ENCODE results near the gene USP4.
"Not testable (repeated sequence)": the region's sequence is repeated elsewhere in the genome, so short reads cannot be mapped to it uniquely, and the experiment has no call there.

USP4 gene

DNA sequence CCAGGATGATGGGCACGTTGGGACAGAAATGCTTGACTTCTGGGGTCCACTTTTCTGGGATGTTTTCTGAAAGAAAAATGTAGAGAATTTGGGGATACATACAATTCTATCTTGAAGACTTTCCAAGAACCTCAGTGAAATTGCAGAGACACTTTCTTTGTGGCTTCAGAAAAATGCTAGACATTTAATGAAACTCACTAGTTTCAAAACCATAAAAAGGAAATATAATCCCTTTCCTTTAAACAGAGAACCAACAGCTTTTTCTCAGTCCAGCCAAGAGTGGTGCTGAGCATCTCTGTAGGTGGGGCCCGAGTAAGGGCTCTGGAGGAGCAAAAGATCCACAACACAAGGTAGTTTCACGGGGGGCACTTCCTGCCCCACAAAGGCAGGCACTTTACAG is 22.7 kb upstream of the USP4 start:
- POLR2A ChIA-PET: interaction anchor here (0.8 kb wide), 1 partner anchor 49 kb away, joined by 3 read pairs; the partner anchor contains the start of gene RHOA
- DNase-seq (ENCODE audit: extremely low spot score): no peak
- TF ChIP-seq, protein P1, sequence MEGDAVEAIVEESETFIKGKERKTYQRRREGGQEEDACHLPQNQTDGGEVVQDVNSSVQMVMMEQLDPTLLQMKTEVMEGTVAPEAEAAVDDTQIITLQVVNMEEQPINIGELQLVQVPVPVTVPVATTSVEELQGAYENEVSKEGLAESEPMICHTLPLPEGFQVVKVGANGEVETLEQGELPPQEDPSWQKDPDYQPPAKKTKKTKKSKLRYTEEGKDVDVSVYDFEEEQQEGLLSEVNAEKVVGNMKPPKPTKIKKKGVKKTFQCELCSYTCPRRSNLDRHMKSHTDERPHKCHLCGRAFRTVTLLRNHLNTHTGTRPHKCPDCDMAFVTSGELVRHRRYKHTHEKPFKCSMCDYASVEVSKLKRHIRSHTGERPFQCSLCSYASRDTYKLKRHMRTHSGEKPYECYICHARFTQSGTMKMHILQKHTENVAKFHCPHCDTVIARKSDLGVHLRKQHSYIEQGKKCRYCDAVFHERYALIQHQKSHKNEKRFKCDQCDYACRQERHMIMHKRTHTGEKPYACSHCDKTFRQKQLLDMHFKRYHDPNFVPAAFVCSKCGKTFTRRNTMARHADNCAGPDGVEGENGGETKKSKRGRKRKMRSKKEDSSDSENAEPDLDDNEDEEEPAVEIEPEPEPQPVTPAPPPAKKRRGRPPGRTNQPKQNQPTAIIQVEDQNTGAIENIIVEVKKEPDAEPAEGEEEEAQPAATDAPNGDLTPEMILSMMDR (IDR thresholded peaks at IDR 0.05; ENCODE audit: control extremely low read depth, extremely low read depth, low read depth, missing control alignments): no peak
- CTCF ChIA-PET: interaction anchor here (0.8 to 1.2 kb wide), 2 partner anchors 10 to 12 kb away, joined by 3 read pairs; no protein-coding TSS in a partner anchor

DNA sequence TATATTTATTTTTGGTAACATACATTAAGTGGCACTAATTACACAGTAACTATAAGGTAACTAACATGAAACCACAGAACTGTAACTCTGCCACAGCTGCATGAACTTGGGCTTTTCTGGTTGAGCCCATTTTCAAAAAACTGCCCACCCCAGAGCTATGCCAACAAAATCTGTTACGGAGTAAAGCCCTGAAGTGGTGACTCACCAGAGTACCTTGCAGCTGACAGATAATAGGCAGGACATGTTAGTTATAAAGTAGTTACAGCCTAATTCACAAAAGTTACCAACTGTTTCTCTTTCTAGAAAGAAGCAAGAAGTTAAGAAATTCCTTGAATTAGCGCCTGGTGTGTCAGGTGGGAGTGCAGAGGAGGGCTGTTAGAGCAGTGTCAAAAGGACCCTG is 19.8 kb upstream of the USP4 start:
- POLR2A ChIA-PET: interaction anchor here (0.6 to 1.4 kb wide), 3 partner anchors 20 to 52 kb away, joined by 3 to 8 read pairs (median 5); partner anchors contain the start of genes RHOA, TCTA and USP4
- DNase-seq (ENCODE audit: extremely low spot score): no peak
- TF ChIP-seq, protein P1 (IDR thresholded peaks at IDR 0.05; ENCODE audit: control extremely low read depth, extremely low read depth, low read depth, missing control alignments): no peak
- CTCF ChIA-PET: interaction anchor here (1.3 to 1.6 kb wide), 4 partner anchors 10 to 20 kb away, joined by 3 to 8 read pairs (median 7); partner anchors contain the start of gene USP4

DNA sequence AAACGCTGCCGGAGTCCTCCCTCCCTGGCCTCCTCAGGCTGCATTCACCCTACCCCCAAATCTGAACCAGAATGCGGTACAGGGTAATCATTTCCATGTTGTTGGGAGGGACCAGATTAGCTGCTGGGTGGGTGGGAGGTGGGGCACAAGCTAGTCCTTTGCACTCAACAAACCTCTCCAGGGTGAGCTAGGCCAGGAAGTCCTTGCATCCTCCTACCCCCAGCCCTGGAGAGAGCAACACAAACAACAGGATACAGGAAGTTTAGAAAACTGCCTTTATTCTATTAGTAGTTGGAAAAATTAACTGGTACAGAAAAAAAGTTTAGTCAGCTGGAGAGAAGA is 19.0 kb upstream of the USP4 start:
- CTCF ChIA-PET: interaction anchor here (1.2 to 1.3 kb wide), 3 partner anchors 9 to 19 kb away, joined by 3 to 8 read pairs (median 7); partner anchors contain the start of gene USP4
- TF ChIP-seq, protein P1 (IDR thresholded peaks at IDR 0.05; ENCODE audit: control extremely low read depth, extremely low read depth, low read depth, missing control alignments): no peak
- POLR2A ChIA-PET: interaction anchor here (0.6 to 2.1 kb wide), 5 partner anchors 14 to 53 kb away, joined by 3 to 11 read pairs (median 5); partner anchors contain the start of genes RHOA, TCTA and USP4
- peak; percentile 34 for DNase-seq (ENCODE audit: extremely low spot score)

GRCh38 chr3:49358217-49358883 is 18.5 kb upstream of the USP4 start, which contains the start of gene GPX1:
TSS of gene GPX1 (minus strand) at chr3:49358353. CDS start at chr3:49358278, 75 bp downstream.
- ChIA-PET POLR2A (interaction anchor here (0.6 to 3.1 kb wide), 7 partner anchors 13 to 478 kb away, joined by 3 to 22 read pairs (median 5); partner anchors contain the start of genes RHOA, TCTA and USP4), CTCF (interaction anchor here (1.0 to 1.3 kb wide), 4 partner anchors 9 to 18 kb away, joined by 3 to 8 read pairs (median 5); partner anchors contain the start of gene USP4)
- DNase-seq (ENCODE audit: extremely low spot score): peak; percentile 90
- TF ChIP-seq, protein P1 (IDR thresholded peaks at IDR 0.05; ENCODE audit: control extremely low read depth, extremely low read depth, low read depth, missing control alignments): no peak

- ChIA-PET CTCF (interaction anchor here (0.9 to 1.2 kb wide), 4 partner anchors 9 to 263 kb away, joined by 3 to 4 read pairs (median 3); partner anchors contain the start of genes QRICH1 and USP4), POLR2A (interaction anchor here (0.6 to 3.1 kb wide), 4 partner anchors 13 to 479 kb away, joined by 3 to 22 read pairs (median 8); partner anchors contain the start of gene USP4)
- not testable (repeated sequence) for DNase-seq (ENCODE audit: extremely low spot score)
Measured at GRCh38 chr3:49357443-49358216, 17.8 kb upstream of the USP4 start.

- POLR2A ChIA-PET: interaction anchor here (2.1 to 3.1 kb wide), 2 partner anchors 12 to 17 kb away, joined by 11 to 22 read pairs; partner anchors contain the start of gene USP4
- CTCF ChIA-PET: interaction anchor here (0.9 to 1.2 kb wide), 3 partner anchors 8 to 263 kb away, joined by 3 to 4 read pairs (median 3); partner anchors contain the start of genes QRICH1 and USP4
- not testable (repeated sequence) for DNase-seq (ENCODE audit: extremely low spot score)
Measured at GRCh38 chr3:49357095-49357442, 17.2 kb upstream of the USP4 start.

DNA sequence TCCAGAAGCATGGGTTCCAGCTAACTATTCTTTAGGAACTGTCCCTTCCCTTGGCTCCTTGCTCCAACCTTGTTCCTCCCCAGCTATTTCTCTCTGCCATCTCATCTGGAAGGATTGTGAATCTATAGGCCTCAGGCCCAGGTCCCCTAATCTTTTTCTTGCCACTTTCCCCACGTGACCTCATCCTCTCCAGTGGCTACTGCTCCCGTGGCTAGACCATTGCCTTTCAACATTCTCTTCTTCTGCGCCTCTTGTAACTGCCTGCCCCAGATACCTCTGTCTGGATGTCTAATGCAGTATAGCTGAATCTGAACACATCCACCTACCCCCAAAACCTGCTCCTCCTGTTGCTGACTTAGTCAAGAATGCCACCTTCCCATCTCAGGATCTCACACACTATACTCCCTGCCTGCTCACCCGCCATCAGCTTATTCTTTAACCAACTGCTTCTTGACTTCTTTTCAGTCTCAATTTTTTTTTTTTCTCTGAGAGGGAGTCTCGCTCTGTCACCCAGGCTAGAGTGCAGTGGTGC is 13.1 kb upstream of the USP4 start:
- POLR2A ChIA-PET: interaction anchor here (0.7 to 1.5 kb wide), 2 partner anchors 13 to 232 kb away, joined by 3 to 8 read pairs; partner anchors contain the start of genes USP19 and USP4
- CTCF ChIA-PET: interaction anchor here (1.2 to 5.9 kb wide), 3 partner anchors 10 to 97 kb away, joined by 3 to 37 read pairs (median 3); partner anchors contain the start of gene USP4

More for the DNA sequence above, 13.1 kb upstream of the USP4 start:
- DNase-seq (ENCODE audit: extremely low spot score): no peak
- TF ChIP-seq, protein P1 (IDR thresholded peaks at IDR 0.05; ENCODE audit: control extremely low read depth, extremely low read depth, low read depth, missing control alignments): no peak

All from GM10248 (cell line).